Measurements from ENCODE around the gene ROBO2.
"Not testable (repeated sequence)": the region's sequence is repeated elsewhere in the genome, so short reads cannot be mapped to it uniquely, and the experiment has no call there.

ROBO2 gene

DNA sequence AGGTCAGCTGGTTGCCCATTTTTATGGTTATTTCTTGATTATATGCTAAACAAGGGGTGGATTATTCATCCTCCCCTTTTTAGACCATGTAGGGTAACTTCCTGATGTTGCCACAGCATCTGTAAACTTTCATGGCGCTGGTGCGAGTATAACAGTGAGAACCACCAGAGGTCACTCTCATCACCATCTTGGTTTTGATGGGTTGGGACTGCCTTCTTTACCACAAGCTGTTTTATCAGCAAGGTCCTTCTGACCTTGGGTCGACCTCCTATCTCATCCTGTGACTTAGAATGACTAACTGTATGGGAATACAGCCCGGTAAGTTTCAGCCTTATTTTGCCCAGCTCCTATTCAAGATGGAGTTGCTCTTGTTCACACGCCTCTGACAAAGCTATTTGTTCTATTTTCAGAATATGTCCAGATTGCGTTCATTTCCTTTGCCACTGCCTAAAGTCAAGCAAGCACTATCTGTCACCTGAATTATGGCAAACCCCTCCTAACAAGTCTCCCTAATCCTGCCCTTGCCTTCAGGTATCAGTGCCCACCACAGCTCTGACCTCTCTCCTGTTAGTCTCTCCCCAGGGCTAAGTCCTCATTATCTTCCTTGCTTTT is 308.5 kb downstream of the ROBO2 start:
- DNase-seq: no peak

DNA sequence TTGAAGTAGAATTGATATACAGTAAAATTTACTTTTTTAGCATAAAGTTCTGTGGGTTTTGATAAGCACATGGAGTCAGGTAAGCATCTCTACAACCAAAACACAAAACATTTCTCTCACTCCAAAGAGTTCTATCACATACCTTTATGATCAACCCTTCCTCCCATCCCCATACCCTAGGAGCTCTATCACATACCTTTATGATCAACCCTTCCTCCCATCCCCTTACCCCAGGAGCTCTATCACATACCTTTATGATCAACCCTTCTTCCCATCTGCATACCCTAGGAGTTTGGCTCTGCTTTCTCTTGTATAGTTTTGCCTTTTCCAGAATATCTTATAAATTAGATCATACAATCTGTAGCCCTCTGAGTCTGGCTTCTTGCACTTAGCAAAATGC is 315.1 kb downstream of the ROBO2 start:
- no peak for DNase-seq

DNA sequence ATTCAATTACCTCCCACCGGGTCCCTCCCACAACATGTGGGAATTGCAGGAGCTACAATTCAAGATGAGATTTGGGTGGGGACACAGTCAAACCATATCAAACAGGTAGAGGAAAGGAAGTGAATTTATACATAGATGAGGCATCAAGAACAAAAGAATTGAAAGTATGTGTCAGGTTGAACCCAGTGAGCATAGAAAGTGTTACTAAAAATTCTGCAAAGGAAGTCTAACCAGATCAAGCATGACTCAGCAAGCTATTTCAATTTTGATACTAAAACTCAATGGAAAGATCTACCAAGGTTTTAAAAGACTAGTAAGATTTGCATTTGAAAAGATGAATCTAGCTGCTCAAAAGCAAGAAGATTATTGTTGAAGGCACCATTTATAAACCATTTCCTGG is 323.0 kb downstream of the ROBO2 start:
- no peak for DNase-seq

DNA sequence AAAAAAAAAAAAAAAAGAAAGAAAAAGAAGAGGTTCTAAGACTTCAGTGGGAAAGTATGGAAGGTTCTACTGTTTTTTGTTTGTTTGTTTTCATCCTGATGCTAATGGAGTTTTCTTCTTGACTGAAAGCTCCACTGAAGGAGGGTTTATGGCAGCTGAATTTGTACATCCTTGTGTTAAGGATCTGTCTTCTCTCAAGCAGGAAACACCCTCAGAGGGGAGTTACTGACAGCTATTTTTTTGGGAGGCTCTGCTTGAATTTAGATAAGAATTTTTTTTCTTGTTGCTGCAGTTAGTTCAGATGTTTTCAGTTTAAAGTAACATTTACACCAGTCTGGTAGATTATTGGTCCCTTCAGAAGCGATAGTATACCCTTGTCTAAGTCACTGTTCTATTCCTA is 325.3 kb downstream of the ROBO2 start:
- no peak for DNase-seq

DNA sequence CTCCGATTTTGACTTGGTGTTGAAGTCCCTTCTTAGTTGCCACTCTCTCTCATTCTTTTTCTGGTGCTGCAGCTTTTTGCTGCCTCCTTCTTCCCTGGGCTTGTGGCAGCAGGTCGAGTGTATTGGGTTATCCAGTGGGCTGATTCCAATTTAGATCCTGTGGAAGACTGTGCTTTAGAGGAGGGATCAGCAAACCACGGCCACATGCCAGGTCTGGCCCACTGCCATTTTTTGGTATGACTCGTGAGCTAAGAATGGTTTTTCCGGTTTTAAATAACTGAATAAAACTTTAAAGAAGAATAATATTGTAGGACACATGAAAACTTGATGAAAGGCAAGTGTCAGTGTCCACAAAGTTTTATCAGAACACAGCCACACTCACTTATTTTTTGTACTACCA is 330.5 kb downstream of the ROBO2 start:
- DNase-seq: no peak

DNA sequence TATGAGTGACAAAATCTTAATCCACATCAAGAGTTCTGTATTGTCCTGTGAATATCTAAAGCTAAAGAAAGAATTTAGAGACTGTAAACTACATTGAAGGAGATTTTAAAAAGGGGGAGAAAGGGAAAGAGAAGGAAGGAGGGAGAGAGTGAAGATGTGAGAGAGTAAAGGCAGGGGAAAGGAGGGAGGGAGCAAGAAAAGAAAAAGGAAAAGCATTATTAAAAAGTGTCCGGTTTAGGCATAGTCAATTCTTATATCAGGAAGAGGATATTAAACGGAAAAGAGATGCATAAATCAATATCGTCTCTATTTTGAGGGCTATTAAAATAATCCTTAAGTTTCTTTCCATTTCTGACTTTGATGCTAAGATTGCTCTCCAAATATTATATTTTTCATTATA is 332.1 kb downstream of the ROBO2 start:
- DNase-seq: no peak

DNA sequence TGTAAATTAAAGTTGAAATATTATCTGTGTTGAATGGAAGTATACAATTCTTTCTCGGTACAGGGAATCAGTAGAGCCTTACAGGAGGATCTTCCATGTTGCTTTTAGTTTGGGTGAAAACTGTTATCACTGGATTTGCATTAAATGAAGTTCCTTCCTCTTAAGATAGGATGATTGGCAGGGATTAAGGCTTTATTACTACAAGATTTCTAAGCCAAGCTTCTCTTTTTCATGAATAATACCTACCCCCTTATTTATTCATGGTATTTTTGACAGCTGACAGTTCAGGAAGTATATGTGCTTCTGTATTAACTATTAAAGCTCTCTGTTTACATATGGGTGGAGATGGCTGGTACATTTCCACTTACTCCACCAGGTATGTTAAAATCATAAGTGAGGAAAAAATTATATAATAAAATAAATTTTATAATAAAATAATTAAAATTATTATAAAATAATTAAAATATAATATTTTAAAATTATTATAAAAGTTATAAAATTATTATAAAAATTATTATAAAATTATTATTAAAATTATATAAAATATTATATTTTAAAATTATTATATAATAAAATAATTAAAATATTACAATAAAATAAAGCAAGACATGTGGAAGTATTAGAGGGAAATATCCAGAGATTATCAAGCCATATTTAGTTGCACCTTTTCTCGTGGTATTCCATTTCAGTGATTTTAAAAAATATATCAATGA is 332.9 kb downstream of the ROBO2 start:
- DNase-seq: no peak

DNA sequence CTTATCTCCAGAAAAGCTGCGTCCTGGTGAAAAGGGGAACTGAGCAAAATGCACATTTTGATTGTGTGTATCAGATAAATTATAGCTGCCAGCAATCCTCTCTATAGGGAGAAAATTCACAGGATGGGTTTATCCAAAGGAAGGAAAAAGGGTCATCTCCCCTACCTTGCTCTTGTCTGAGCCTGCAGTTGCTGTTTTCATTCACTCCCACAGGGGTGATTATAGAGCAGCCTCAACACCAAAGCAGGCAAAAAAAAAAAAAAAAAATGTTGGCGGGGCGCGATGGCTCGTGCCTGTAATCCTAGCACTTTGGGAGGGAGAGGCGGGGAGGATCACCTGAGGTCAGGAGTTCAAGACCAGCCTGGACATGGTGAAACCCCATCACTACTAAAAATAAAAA is 333.7 kb downstream of the ROBO2 start:
- DNase-seq: no peak

DNA sequence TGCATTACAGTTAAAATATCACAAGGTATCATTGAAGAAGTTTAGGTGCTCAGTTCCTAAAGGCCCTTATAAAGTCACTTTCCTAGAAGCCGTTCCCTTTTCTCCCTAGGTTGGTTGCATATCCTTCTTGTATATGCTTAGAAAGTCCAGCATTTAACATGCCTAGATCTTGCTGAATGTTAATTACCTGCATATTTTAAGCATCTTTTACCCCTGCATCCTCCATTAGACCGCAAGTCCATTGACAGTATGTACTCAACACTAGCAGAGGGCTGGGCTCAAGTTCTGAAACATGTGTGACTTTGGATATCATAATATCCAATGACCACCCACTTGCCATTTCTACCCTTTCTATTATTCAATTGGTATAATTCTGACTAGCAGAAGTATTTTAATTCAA is 336.6 kb downstream of the ROBO2 start:
- DNase-seq: no peak

DNA sequence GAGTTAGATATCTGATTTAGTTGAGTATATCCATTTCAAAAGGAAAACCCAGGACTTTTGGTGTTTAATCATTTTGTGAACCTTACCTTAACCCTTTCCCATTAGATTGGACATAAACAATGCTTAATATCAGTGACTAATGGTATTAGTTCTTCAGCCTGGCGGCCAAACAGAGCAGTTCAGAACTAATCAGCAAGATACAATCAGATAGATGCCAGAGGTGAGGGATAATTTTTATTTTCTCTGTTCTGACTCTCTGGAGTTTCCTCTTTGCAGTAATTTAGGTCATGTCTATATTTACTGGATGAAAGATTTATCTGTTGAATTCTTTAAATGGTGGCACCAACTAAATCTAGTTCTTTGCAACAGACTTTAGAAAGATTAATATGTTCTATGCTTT is 337.8 kb downstream of the ROBO2 start:
- DNase-seq: no peak

DNA sequence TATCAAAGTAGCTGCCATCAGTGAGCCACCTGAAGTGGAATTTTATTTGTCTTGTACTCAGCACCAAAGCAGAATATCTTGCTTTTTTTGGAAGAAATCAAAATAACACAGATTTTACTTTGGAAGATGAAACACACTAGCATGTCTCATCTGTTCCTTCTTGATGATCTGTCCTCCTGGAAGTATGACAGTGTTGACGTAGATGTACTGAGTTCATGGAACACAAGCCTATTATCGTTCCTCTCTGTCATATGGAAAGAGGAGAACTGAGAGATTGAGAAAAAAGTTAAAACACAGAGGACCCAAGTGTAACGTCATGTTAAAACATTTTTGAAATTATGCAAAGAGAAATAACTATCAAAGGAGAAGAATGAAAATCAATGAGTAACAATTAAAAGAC is 340.2 kb downstream of the ROBO2 start:
- no peak for DNase-seq

DNA sequence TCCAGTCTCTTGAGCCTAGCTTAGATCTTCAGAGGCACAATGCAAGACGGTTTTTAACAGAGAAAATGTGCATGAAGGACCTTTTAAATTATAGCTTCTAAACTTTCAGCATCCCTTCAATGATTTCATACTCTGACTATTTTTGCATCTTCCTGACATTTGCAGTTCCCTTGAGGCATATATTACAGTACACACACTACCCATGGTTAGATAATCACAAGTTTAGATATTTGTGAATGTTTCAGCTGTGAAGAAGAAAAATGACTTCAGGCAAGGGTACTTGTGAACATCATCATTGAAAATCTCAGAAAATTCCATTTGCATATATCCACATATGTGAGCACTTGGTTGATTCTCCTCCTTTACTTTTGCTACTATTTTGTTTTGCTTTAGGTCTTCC is 341.5 kb downstream of the ROBO2 start:
- DNase-seq: no peak

DNA sequence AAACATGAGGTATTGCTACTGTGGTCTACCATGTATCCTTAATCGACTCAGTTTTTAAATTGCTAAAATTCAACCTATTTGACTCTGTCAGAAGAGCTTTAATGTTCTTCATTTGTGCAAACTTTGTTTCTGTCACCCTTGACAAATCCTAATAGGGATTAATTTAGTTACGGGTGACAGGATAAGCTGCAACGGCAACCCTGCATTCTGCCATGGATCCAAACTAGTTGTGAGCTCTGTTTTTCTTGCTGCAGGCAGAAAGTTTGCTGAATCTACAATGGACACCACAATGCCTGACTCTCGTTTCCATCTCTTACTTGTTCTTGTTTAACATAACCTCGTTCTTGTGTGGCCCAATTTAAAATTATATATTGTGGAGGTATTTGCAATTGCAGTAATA is 352.3 kb downstream of the ROBO2 start:
- DNase-seq: no peak

DNA sequence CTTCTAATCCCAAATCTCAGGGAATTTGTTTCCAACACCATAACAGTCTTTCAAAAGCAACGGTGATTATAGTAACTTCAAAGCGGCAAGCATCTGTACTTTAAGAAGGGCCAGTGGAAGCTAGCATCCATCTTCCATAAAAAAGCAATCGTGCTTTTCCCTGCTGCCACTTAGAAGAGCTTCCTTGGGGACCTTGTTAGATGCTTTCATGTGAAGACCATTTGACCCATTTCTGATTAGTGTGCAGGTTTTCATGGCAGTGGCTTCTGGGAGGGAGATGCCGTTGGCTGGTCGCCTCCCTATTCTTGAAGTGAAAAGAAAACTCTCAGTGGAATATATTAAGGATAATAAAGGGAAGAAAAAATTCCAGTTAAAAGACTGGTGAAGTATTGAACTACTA is 354.1 kb downstream of the ROBO2 start:
- no peak for DNase-seq

DNA sequence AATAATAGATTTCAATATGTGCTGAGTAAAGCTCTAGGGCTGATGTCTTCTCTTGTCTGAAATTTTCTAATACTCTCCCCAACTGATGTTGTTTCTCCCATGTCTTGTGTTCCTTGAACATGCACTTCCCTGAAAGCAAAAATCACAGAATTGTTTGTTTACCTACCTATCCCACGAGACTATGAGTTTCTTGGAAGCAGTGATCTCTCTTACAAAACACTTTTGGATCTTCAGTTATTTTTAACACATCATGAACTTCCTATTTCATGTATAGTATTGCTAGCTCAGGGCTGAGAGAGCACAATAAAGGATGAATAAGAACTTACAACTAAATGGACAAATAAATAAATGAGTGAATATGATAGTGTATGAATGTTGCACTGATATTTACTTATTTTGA is 365.0 kb downstream of the ROBO2 start:
- no peak for DNase-seq

DNA sequence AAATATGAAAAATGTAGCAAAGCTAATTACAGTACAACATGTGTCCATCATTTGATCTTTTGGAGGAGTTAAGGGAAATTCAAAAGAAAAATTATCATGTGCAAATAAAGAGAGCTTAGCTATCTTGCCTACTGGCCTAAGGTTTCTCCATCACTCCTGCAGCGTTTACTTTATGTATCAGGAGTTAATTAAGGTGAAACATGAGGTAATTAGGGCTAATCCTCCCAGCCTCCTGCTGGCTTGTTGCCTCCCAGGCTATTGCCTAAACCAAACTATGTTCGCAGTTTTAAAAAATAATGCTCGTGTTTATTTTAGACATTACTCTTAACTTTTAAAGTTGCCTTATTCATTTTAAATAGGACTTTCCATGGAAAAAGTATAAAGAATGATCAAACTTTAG is 367.5 kb downstream of the ROBO2 start:
- DNase-seq: no peak

DNA sequence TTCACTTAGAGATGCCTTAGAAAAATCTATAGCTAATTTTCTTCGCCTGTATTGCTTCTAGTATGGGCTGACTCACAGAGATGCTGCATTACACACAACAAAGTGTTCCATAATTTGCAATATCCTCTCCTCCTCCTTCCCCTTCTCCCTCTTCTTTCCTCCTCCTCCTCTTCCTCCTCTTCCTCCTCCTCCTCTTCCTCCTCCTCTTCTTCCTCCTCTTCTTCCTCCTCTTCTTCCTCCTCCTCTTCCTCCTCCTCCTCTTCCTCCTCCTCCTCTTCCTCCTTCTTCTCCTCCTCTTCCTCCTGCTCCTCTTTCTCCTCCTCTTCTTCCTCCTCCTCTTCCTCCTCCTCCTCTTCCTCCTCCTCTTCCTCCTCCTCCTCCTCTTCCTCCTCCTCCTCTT is 370.4 kb downstream of the ROBO2 start:
- DNase-seq: not testable (repeated sequence)

DNA sequence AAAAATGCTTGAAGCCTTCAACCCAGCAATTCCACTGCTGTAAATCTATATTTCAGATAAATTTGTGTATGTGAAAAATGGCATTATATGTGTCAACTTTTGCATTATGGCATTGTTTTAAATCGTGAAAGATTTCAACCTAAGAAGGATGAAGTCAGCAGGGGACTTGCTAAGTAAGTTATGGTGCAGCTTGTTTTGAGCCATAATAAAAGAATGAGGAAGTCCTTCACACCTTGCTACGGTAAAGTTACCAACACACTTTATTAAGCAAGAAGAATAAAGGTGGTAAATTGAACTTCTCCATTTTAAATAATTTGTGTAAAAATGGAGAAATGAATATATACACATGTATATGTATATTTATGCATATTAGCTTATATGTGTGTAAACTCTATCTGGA is 371.4 kb downstream of the ROBO2 start:
- DNase-seq: no peak

DNA sequence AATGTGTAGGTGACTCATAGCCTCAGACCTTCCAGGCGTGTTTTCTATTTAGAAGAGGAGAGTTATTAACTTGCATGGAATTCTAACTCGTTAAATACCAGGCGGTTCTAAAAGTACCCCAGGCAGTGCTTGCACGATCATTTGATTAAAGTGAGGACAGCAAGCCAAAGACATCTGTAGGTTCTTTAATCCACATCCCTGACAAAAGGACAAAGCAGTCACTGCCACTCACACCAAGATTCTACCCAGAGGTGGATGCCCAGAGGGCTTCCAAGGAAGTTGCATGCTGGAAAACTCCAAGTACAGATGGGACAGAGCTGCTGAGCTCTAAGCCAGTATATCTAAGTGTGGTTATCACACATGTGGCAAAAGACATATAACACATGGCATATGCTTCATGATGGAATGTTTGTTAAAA is 372.1 kb downstream of the ROBO2 start:
- no peak for DNase-seq

DNA sequence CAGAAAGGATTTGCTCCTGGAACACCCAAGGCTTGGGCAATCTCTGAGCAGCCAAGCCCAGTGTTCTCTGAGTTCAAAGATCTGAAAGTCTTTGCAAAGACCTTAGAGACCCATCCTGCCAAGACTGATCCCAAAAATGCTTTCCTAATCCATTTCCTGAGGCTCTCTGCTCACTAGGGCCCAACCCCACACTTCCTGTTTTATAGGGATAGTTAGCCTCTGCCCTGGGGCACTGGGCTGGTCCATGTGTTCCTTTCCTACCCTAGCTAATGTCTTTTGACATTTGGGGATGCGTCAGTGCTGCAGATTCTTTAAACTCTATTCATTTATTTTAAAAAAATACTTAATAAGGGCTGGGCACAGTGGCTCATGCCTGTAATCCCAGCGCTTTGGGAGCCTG is 372.7 kb downstream of the ROBO2 start:
- no peak for DNase-seq

DNA sequence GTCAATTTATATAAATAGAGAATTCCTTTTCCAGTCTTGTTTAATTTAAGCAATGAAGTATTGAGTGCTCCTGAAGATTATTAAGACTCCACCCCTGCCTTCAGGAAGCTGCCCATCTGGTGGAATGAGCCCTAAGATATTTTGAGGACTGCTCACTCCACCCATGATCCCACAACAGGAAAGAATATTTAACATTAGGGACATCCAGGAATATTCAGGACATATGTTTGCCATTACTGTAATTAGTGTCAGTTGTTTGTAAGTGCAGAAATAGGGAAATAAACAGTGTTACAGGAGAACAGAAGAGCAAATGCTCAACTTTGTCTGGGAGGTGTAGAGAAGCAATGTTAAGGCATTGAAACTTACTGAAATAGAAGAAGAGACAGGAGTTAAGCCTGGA is 375.0 kb downstream of the ROBO2 start:
- DNase-seq: no peak

DNA sequence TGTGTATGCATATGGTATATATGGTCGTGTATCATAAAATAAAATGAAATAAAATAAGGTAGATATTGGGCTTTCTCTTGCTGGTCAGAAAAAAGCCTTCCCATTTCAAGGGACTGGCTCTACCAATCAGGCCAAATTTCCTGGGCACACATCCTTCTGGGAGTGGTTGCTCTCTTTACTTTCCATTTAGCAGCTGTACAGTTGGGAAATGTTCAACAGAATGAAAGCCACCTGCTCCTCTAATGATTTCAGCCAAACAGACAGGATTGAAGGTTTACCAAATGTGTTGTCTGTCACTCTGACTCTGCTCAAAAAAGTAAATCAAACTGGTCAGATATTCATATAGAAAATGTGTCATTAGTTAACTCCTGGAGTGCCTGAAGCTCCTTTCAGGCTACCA is 380.4 kb downstream of the ROBO2 start:
- DNase-seq: peak; percentile 22

DNA sequence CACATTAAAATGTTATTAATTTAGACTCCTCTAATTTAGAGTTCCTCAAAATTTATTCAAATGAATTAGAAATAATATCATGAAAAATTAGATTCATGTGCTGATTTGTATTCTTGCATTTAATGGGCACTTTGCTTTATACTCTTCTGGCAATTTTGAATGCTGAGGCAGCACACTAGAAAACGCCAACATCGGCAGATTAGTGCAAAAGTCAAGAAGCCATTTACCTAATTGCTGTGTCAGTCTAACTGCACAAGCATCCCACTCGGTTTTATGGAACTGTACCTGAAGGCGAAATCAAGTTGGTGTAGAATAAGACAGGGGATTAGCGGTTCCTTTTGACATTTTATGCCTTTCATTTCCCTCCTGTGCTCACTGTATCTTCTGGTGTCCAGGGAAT is 382.0 kb downstream of the ROBO2 start:
- no peak for DNase-seq

DNA sequence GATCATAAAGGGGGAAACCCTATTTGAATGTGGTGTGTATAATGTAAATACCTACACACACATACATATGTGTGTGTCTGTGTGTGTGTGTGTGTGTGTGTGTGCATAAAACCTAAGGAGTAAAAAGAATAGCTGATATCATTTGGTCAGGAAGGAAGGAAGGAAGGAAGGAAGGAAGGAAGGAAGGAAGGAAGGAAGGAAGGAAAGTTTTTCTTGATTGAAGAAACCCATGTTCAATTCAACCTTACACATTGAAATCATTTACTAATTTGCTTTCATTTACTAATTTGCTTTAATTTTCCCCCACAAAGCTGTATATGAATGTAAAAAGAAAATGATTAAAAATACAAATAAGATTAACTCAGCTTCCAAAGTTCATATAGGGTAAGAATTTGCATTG is 386.6 kb downstream of the ROBO2 start:
- no peak for DNase-seq

DNA sequence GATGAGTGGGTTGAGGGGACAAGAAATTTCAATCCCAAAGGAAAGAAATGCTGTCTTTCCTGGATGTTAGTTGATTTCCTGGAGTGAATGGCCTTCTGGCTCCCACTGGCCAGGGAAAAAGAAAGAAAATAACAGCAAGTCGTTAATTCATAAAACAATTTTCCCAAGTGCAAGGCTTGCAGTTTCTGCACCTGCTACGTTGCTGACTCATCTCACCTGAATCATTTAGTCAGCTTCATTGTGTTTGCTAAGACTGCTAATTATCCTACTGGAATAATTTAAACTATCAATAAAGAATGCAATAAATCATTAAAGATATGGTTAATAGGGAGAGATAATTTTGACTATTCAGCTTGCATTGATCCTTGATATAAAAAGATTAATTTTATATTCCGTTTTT is 387.6 kb downstream of the ROBO2 start:
- DNase-seq: no peak
